Mesothelial cell of epicardium (in vitro differentiated cells): Measurements from ENCODE around the gene MPIG6B. TPM values are rescaled to one million over a fixed set of nuclear protein-coding genes. Genes with fewer than 3 reads are reported as not detected.

Source experiments
- DNase-seq, 2 experiments: peaks; one replicate each; pipeline ENCODE4 v3.0.0; 2021; ENCODE audit warnings: low spot score in 2 of 2; ENCODE audit not compliant: unreplicated experiment in 2 of 2
- H3K27ac Mint-ChIP-seq: 2 replicates; pipeline ENCODE4 v1.8.0; 2021; ENCODE audit warnings: mixed read lengths
- H3K27me3 Mint-ChIP-seq: 2 replicates; pipeline ENCODE4 v1.8.0; 2021; ENCODE audit warnings: low read depth, mixed read lengths
- H3K36me3 Mint-ChIP-seq: 2 replicates; pipeline ENCODE4 v1.8.0; 2021; ENCODE audit warnings: mixed read lengths
- H3K4me1 Mint-ChIP-seq: 2 replicates; pipeline ENCODE4 v1.8.0; 2021; ENCODE audit warnings: mixed read lengths
- H3K4me3 Mint-ChIP-seq: 2 replicates; pipeline ENCODE4 v1.8.0; 2021; ENCODE audit warnings: mild to moderate bottlenecking, moderate library complexity, mixed read lengths
- H3K9me3 Mint-ChIP-seq: 2 replicates; pipeline ENCODE4 v1.8.0; 2021; ENCODE audit warnings: mixed read lengths
- CTCF ChIP-seq: fragments of 200-600 bp; sonication (generic); IDR thresholded peaks from one replicate; pipeline ENCODE4 v1.5.0; 2021; ENCODE audit warnings: antibody characterized with exemption; ENCODE audit not compliant: unreplicated experiment
- total RNA-seq: library from RNA; stranded (reverse); gene quantifications from 3 replicates; pipeline ENCODE4 v1.2.1, GENCODE V29; 2021

The MPIG6B gene
- 0.16 to 0.33 TPM (median 0.25 TPM) in 3 replicates for total RNA-seq

- no peak for TF ChIP-seq CTCF
- no peaks in the 10 kb centered on the region for H3K9me3 Mint-ChIP-seq
- no peak for DNase-seq
- H3K4me1 Mint-ChIP-seq = peaks cover 18% of the 10 kb centered on the region
- H3K36me3 Mint-ChIP-seq = peaks cover 28% of the 10 kb centered on the region
- H3K27me3 Mint-ChIP-seq = no peaks in the 10 kb centered on the region
- H3K27ac Mint-ChIP-seq = peak within 1 kb of the TSS; percentile 47
- H3K4me3 Mint-ChIP-seq = no peak within 1 kb of the TSS
Observed at GRCh38 chr6:31723245-31723979, at the start of gene MPIG6B. MPIG6B (plus strand) TSS chr6:31723373; CDS start chr6:31723384, 11 bp downstream.

GRCh38 chr6:31676322-31676903, 46.8 kb upstream of the MPIG6B start:
- DNase-seq = no peak
- no peak overlapping the region for H3K4me3 Mint-ChIP-seq
- peaks cover 11% of the 10 kb centered on the region for H3K36me3 Mint-ChIP-seq
- H3K4me1 Mint-ChIP-seq = peaks cover 11% of the 10 kb centered on the region
- no peak for TF ChIP-seq CTCF
- H3K9me3 Mint-ChIP-seq = no peaks in the 10 kb centered on the region
- H3K27me3 Mint-ChIP-seq = no peaks in the 10 kb centered on the region
- H3K27ac Mint-ChIP-seq = no peak overlapping the region

GRCh38 chr6:31676904-31677303, 46.3 kb upstream of the MPIG6B start:
- peaks cover 14% of the 10 kb centered on the region for H3K4me1 Mint-ChIP-seq
- no peak overlapping the region for H3K4me3 Mint-ChIP-seq
- H3K27me3 Mint-ChIP-seq = no peaks in the 10 kb centered on the region
- DNase-seq = no peak
- peaks cover 8% of the 10 kb centered on the region for H3K36me3 Mint-ChIP-seq
- H3K27ac Mint-ChIP-seq = no peak overlapping the region
- TF ChIP-seq CTCF = no peak
- no peaks in the 10 kb centered on the region for H3K9me3 Mint-ChIP-seq

- Mint-ChIP-seq H3K4me1 (peaks cover 15% of the 10 kb centered on the region), H3K4me3 (no peak overlapping the region), H3K9me3 (no peaks in the 10 kb centered on the region), H3K36me3 (peaks cover 3% of the 10 kb centered on the region), H3K27ac (no peak overlapping the region), H3K27me3 (no peaks in the 10 kb centered on the region)
- DNase-seq = no peak
- TF ChIP-seq CTCF = no peak
Observed at GRCh38 chr6:31677955-31678354, 45.2 kb upstream of the MPIG6B start.

GRCh38 chr6:31680226-31681134, 42.7 kb upstream of the MPIG6B start, which contains the start of gene LY6G5C:
LY6G5C (minus strand) TSS chr6:31681067; CDS start chr6:31680373, 694 bp downstream.
- Mint-ChIP-seq H3K27me3 (no peaks in the 10 kb centered on the region), H3K36me3 (peaks cover under 1% of the 10 kb centered on the region), H3K4me1 (peaks cover 22% of the 10 kb centered on the region), H3K9me3 (no peaks in the 10 kb centered on the region), H3K4me3 (peak within 1 kb of the TSS; percentile 80), H3K27ac (peak within 1 kb of the TSS; percentile 75)
- no peak for TF ChIP-seq CTCF
- DNase-seq = peak; percentile 62 to 75
